ENCODE results near the gene FMO2. TPM values are rescaled to one million over a fixed set of nuclear protein-coding genes. Genes with fewer than 3 reads are reported as not detected.

The FMO2 gene
- total and polyA plus RNA-seq, 2 of the 8 experiments (the other 6 are each of a cell fraction or from before 2014, with no cell fraction given) = not detected

DNA sequence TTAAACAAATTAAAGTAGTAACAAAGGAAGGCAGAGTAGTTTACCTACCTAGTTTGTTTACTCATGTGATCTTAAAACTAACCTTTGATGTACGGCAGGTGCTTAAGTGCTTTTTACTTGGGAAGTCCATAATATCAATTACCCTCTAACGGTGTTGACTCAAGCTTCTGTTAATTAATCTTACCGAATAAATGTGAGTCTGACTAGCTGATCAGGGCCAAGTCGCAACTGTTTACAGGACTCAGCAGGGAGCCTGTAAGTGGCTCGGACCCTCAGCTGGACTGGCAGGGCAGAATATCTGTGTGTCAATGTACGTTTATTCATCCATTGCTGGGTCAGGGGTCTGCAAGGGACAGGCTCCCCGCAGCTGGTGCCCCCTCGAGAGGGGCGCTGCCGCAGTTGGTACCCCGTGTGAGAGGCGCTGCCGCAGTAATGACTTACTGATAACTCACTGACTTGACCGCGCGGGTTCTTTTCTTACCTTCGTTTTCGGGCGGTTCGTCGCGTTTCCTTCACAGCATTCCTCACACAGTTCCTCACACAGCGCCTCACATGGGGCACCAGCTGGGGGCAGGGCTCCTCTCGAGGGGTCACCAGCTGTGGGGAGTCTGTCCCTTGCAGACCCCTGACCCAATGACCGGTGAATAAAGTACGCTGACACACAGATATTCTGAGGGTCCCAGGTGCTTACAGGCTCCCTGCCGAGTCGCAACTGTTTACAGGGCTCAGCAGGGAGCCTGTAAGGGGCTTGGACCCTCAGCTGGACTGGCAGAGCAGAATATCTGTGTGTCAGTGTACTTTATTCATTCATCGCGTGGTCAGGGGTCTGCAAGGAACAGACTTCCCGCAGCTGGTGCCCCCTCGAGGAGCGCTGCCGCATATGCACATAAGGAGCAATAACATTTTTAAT, 66.2 kb downstream of the FMO2 start (continued):
- TF ChIP-seq CHD7 (IDR thresholded peaks at IDR 0.05; ENCODE audit: insufficient replicate concordance, low read length) (no peak), SIX5 (IDR thresholded peaks at IDR 0.05; ENCODE audit: low read depth, low read length) (no peak), GABPA (IDR thresholded peaks at IDR 0.05; ENCODE audit: borderline replicate concordance, insufficient read depth, low read length) (no peak), TAF7 (optimal IDR thresholded peaks at IDR 0.05; ENCODE audit: borderline replicate concordance, low read depth, low read length) (no peak), KDM4A (IDR thresholded peaks at IDR 0.05; ENCODE audit: low read depth, low read length, severe bottlenecking) (peak; percentile 41), TEAD4 (IDR thresholded peaks at IDR 0.05; ENCODE audit: low read depth, low read length) (no peak), FOSL1 (IDR thresholded peaks at IDR 0.05; ENCODE audit: insufficient read depth, low read depth, low read length) (no peak), TBP (IDR thresholded peaks at IDR 0.05; ENCODE audit: low read depth, low read length) (no peak)
- TF ChIP-seq, protein P1, sequence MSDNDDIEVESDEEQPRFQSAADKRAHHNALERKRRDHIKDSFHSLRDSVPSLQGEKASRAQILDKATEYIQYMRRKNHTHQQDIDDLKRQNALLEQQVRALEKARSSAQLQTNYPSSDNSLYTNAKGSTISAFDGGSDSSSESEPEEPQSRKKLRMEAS (IDR thresholded peaks at IDR 0.05) = 0 out of 2 replicates have a peak, but pooled peaks have one; percentile 16

Data from H1 (cell line).